Kidney (tissue), 14 donors: Measurements from ENCODE around the gene BICC1. TPM values are rescaled to one million over a fixed set of nuclear protein-coding genes. Genes with fewer than 3 reads are reported as not detected.
A peak's percentile ranks its signal among the peaks of the same experiment; 100 is the strongest.

Source experiments
- DNase-seq, 5 donors: peaks; one replicate each; pipeline ENCODE4 v3.0.0-alpha.2; 2013 to 2020
- FAIRE-seq: peaks from 2 replicates; lab custom pipeline; 2012; peaks lifted over from hg19 to GRCh38; lab: Jason Lieb, UNC
- H3K27ac ChIP-seq, 2 donors: one replicate each; pipeline ENCODE4 v1.7.0; 2013; ENCODE audit warnings: low read depth in 2 of 2, low read length in 2 of 2, inconsistent platforms in 1 of 2
- H3K27me3 ChIP-seq: one replicate; pipeline ENCODE4 v1.7.1; 2013; ENCODE audit warnings: low read length, inconsistent platforms; ENCODE audit not compliant: control insufficient read depth, insufficient read depth
- H3K36me3 ChIP-seq, 3 donors: one replicate each; pipeline versions ENCODE4 v1.7.0 to v1.7.1; 2013; ENCODE audit warnings: low read length in 3 of 3, control low read depth in 1 of 3, inconsistent platforms in 1 of 3; ENCODE audit not compliant: insufficient read depth in 3 of 3, control insufficient read depth in 2 of 3
- H3K4me1 ChIP-seq, 3 donors: one replicate each; pipeline versions ENCODE4 v1.7.0 to v1.7.1; 2013; ENCODE audit warnings: low read length in 3 of 3, inconsistent platforms in 1 of 3, low read depth in 1 of 3; ENCODE audit not compliant: control insufficient read depth in 2 of 3, insufficient read depth in 2 of 3
- H3K4me3 ChIP-seq, 3 donors: one replicate each; pipeline versions ENCODE4 v1.7.0 to v1.8.1; 2013; ENCODE audit warnings: low read length in 3 of 3, control low read depth in 1 of 3, inconsistent platforms in 1 of 3
- H3K9ac ChIP-seq, 3 donors: one replicate each; pipeline versions ENCODE4 v1.7.0 to v1.7.1; 2013; ENCODE audit warnings: low read length in 3 of 3, control low read depth in 1 of 3, inconsistent platforms in 1 of 3
- H3K9me3 ChIP-seq, 3 donors: one replicate each; pipeline versions ENCODE4 v1.7.0 to v1.7.1; 2013; ENCODE audit warnings: low read length in 3 of 3, control low read depth in 1 of 3, inconsistent platforms in 1 of 3; ENCODE audit not compliant: control insufficient read depth in 2 of 3, insufficient read depth in 1 of 3
- CTCF ChIP-seq: IDR thresholded peaks from 3 replicates; pipeline ENCODE4 v1.5.1; 2012; ENCODE audit warnings: mild to moderate bottlenecking, moderate library complexity, borderline replicate concordance; ENCODE audit not compliant: insufficient read depth; ENCODE audit errors: extremely low read depth
- intact Hi-C: fragments of 100-400 bp; cut with DNase I; formaldehyde crosslinking; loops from one replicate; pipeline ENCODE4 v1.11.1; 2022
- polyA plus RNA-seq: library from polyadenylated mRNA; stranded (reverse); fragments of 350-450 nt; fragmentation: Illumina TruSeq; extraction: RNeasy Lipid Tissue Mini Kit (QIAGEN cat#74804); gene quantifications from one replicate; pipeline ENCODE4 v1.2.3, GENCODE V29; 2014; ENCODE audit warnings: low read depth, low replicate concordance; ENCODE audit not compliant: insufficient read depth
- total RNA-seq: library from RNA; stranded (reverse); fragmentation: NEBNext Ultra II Directional; extraction: Animal tissue kit (Norgen Biotek cat#: 25700); gene quantifications from one replicate; pipeline ENCODE4 v1.2.1, GENCODE V29; 2021
- donor health status: control.
- donor health status: control.
- donor health status: control.
- donor health status: control.
- donor health status: control.
- donor health status: DM: yes; HTN: yes; CAD: no.
- donor health status: Normal renal cell carcinoma (clear cell type).

BICC1 gene
- total and polyA plus RNA-seq, 2 donors from 2014 or later = 21.0 to 136 TPM

GRCh38 chr10:58780476-58780875, 267.8 kb downstream of the BICC1 start:
- Histone ChIP-seq H3K9ac (no peak overlapping the region), H3K27me3 (no peaks in the 10 kb centered on the region), H3K36me3 (no peaks in the 10 kb centered on the region), H3K4me3 (no peak overlapping the region), H3K9me3 (no peaks in the 10 kb centered on the region), H3K4me1 (peaks cover 0 to 11% (median 5%) of the 10 kb centered on the region in 3 donors), H3K27ac (no peak overlapping the region)
- DNase-seq (no peak), FAIRE-seq (peak; percentile 56)
- intact Hi-C loops = no loop called here
- no peak for TF ChIP-seq CTCF

GRCh38 chr10:58781873-58782488, 269.3 kb downstream of the BICC1 start:
- Histone ChIP-seq H3K4me1 (peaks cover 0 to 11% (median 5%) of the 10 kb centered on the region in 3 donors), H3K4me3 (no peak overlapping the region), H3K9me3 (no peaks in the 10 kb centered on the region), H3K36me3 (no peaks in the 10 kb centered on the region), H3K27ac (no peak overlapping the region), H3K27me3 (no peaks in the 10 kb centered on the region), H3K9ac (no peak overlapping the region)
- TF ChIP-seq CTCF = peak; percentile 45
- intact Hi-C loops = no loop called here
- FAIRE-seq (peak; percentile 94), DNase-seq (peak in 2 of 5 donors; percentile 74 to 77)

GRCh38 chr10:58782876-58783851, 270.5 kb downstream of the BICC1 start:
- Histone ChIP-seq H3K4me3 (no peak overlapping the region), H3K9me3 (no peaks in the 10 kb centered on the region), H3K27ac (no peak overlapping the region), H3K4me1 (peaks cover 0 to 11% (median 5%) of the 10 kb centered on the region in 3 donors), H3K36me3 (no peaks in the 10 kb centered on the region), H3K27me3 (no peaks in the 10 kb centered on the region), H3K9ac (no peak overlapping the region)
- DNase-seq (peak in 1 of 5 donors; percentile 73), FAIRE-seq (no peak)
- no peak for TF ChIP-seq CTCF
- intact Hi-C loops = no loop called here
